Activated CD4-positive, alpha-beta memory T cell treated with anti-CD3 and anti-CD28 coated beads for 36 hours (primary cell): ENCODE results near the gene CCDC159. TPM values are rescaled to one million over a fixed set of nuclear protein-coding genes. Genes with fewer than 3 reads are reported as not detected.
"Not testable (repeated sequence)": the region's sequence is repeated elsewhere in the genome, so short reads cannot be mapped to it uniquely, and the experiment has no call there.

Experiments
- CTCF ChIA-PET: fragments of 350-600 bp; sonication (Branson Sonifier 250); formaldehyde crosslinking; loops from one replicate; lab custom pipeline; 2021; ENCODE audit warnings: antibody characterized with exemption, inconsistent platforms; lab: Charles Lee
- POLR2A ChIA-PET: fragments of 350-600 bp; sonication (Branson Sonifier 250); formaldehyde crosslinking; loops from one replicate; lab custom pipeline; 2021; ENCODE audit warnings: antibody characterized with exemption; lab: Charles Lee
- DNase-seq: peaks from one replicate; pipeline ENCODE4 v3.0.0-alpha.2; 2020
- H3K27ac Mint-ChIP-seq: one replicate; pipeline ENCODE4 v1.8.0; 2021; ENCODE audit warnings: mixed read lengths
- H3K27me3 Mint-ChIP-seq: one replicate; pipeline ENCODE4 v1.8.0; 2021; ENCODE audit warnings: mixed read lengths
- H3K36me3 Mint-ChIP-seq: one replicate; pipeline ENCODE4 v1.8.0; 2021; ENCODE audit warnings: mixed read lengths
- H3K4me1 Mint-ChIP-seq: one replicate; pipeline ENCODE4 v1.8.0; 2021; ENCODE audit warnings: low read depth, mixed read lengths
- H3K4me3 Mint-ChIP-seq: one replicate; pipeline ENCODE4 v1.8.0; 2021; ENCODE audit warnings: mild to moderate bottlenecking, mixed read lengths
- H3K9me3 Mint-ChIP-seq: one replicate; pipeline ENCODE4 v1.8.0; 2021; ENCODE audit warnings: mixed read lengths
- intact Hi-C: fragments of 100-400 bp; cut with micrococcal nuclease; formaldehyde crosslinking; loops from one replicate; pipeline ENCODE4 v1.15.1; 2023
- total RNA-seq, 2 experiments: library from RNA; stranded (reverse); gene quantifications; one replicate each; pipeline ENCODE4 v1.2.3, GENCODE V29; 2021

The CCDC159 gene, protein sequence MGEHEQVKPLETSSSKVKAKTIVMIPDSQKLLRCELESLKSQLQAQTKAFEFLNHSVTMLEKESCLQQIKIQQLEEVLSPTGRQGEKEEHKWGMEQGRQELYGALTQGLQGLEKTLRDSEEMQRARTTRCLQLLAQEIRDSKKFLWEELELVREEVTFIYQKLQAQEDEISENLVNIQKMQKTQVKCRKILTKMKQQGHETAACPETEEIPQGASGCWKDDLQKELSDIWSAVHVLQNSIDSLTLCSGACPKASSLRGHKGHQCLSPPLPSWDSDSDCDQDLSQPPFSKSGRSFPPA
- total RNA-seq, result 10 to 100 TPM; 16.0 to 18.0 TPM

DNA sequence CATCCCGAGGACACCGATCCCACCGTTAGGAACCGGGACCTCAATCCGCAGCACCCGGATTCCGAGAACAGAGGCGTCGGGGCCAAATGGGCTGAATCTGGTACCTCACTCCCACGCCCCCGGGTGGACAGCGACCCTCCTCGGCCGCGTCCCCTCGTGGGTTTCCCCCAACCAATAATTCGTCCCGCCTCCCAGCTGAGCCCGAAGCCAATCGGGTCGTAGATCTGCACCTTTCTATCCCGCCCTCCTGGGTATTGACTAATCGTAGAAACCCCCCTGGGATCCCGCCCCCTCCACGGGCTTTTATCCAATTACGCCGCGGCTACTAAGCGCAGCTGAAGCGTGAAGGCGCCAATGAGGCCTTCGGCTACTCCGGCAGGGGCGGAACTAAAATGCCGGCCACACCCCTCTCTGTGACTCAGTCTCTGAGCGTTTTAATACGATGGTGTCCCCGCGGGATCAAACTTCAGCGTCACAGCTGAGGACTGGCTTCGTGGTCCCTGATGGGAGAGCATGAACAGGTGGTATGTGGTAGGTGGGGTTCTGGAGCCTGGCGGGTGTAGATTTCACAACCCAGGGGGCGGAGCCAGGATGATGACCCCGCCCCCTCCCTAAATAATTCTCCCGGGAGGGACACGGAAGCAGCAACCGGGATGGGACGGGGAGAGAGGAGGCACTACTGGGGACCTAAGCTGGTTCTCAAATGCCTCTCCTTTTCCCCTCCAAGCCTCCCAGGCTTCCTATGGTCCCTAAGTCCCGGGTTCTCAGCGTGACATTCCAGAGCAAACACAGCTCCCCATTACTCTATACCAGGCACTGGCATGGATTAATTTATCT lies at the start of gene CCDC159, which contains the start of gene TMEM205:
Gene CCDC159 (plus strand): TSS at position 416 of the 837 bp plus-strand sequence. CDS start 88 bp downstream, at position 504.
Gene TMEM205 (minus strand): TSS at position 165 of the 837 bp plus-strand sequence. CDS start 649 bp downstream, outside the sequence.
- peak within 1 kb of the TSS; percentile 85 for H3K27ac Mint-ChIP-seq
- peaks cover 25% of the 10 kb centered on the region for H3K4me1 Mint-ChIP-seq
- peaks cover 10% of the 10 kb centered on the region for H3K36me3 Mint-ChIP-seq
- peak; percentile 100 for DNase-seq
- no peaks in the 10 kb centered on the region for H3K27me3 Mint-ChIP-seq
- CTCF ChIA-PET, result interaction anchor here (0.9 to 2.4 kb wide), 7 partner anchors 22 to 136 kb away, joined by 3 to 15 read pairs (median 7); partner anchors contain the start of gene SWSAP1
- intact Hi-C loops, result loop anchor here (1.0 kb wide), 2 partner anchors 9 to 28 kb away; partner anchors contain the start of genes PLPPR2 and SWSAP1
- H3K9me3 Mint-ChIP-seq, result peaks cover 14% of the 10 kb centered on the region
- POLR2A ChIA-PET, result interaction anchor here (0.5 to 1.9 kb wide), 6 partner anchors 22 to 257 kb away, joined by 3 to 10 read pairs (median 3); partner anchors contain the start of genes LDLR and SWSAP1
- peak within 1 kb of the TSS; percentile 80 for H3K4me3 Mint-ChIP-seq

DNA sequence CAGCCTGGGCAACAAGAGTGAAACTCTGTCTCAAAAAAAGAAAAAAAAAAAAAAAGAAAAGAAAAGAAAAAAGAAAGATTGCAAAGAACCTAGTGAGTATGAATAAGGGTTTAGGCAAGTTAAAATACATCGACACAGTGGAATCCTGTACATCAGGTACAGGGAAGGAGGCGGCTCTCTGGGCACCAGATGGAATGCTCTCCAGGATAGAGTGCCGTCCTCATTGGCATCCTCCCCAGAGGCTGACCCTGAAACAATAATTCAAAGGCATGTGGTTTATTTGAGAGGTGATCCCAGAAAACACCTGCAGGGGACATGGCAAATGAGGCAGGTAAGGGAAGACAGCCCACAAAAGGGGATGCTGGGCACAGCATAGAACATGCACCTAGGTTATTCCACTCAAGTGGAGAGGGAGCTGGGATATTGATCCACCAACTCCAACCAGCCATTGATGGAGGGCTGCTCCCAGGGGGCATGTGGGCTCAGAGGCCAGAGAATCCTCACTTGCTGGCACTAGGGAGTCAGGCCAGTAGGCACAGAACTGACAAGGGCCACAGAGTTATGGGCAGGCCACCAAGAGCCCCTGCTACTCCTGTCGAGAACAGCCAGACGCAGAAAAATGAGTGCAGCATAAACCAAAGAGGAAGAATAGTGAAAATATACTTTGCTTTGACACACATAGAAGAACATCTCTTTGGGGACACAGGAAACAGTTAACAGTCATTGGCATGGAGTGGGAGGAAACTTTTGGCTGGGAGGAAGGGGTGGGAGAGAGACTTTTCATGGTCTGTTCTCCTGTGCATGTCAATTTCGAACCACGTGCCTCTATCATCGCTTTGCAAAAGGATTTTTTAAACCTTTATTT lies 46.1 kb upstream of the CCDC159 start:
- Mint-ChIP-seq H3K9me3 (no peaks in the 10 kb centered on the region), H3K4me1 (no peaks in the 10 kb centered on the region), H3K27ac (no peak overlapping the region), H3K4me3 (no peak overlapping the region), H3K36me3 (no peaks in the 10 kb centered on the region), H3K27me3 (peaks cover 5% of the 10 kb centered on the region)
- DNase-seq, result no peak
- intact Hi-C loops, result no loop called here
- CTCF ChIA-PET, result no interaction called here
- POLR2A ChIA-PET, result no interaction called here

DNA sequence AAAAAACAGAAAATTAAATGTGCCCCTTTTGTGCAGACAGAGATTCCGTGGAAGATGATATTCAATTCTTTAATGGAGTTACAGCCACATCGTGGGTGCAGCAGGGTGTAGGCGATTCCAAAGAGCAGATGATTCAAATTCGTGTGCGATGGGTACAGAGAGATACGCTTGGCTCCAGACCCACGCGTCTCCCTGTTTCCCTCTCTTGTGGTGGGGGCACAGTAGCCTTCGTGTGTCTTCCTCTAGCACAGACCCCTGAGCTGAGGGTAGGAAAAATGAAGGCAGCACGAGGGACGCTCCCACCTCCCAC lies 45.6 kb upstream of the CCDC159 start:
- POLR2A ChIA-PET, result no interaction called here
- Mint-ChIP-seq H3K9me3 (no peaks in the 10 kb centered on the region), H3K27me3 (peaks cover 5% of the 10 kb centered on the region), H3K36me3 (no peaks in the 10 kb centered on the region), H3K27ac (no peak overlapping the region), H3K4me1 (no peaks in the 10 kb centered on the region), H3K4me3 (no peak overlapping the region)
- no peak for DNase-seq
- intact Hi-C loops, result no loop called here
- CTCF ChIA-PET, result no interaction called here

DNA sequence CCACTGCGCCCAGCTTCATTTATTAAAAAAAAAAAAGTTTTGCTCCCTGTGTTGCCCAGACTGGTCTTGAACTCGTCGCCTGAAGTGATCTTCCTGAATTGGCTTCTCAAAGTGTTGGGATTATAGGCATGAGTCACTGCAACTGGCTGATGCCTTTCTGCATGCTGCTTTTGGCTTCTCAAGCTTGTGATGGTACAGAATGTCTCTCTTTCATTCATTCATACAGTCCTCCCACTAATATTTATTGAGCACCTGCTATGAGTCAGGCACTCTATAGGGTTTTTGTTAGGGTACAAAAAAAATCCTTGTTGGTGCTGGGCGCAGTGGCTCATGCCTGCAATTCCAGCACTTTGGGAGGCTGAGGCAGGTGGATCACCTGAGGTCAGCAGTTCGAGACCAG lies 41.4 kb upstream of the CCDC159 start:
- no peaks in the 10 kb centered on the region for H3K36me3 Mint-ChIP-seq
- H3K4me1 Mint-ChIP-seq, result no peaks in the 10 kb centered on the region
- DNase-seq, result no peak
- ChIA-PET POLR2A (no interaction called here), CTCF (interaction anchor here (0.6 kb wide), 1 partner anchor 147 kb away, joined by 3 read pairs; no protein-coding TSS in a partner anchor)
- H3K27me3 Mint-ChIP-seq, result peaks cover 6% of the 10 kb centered on the region
- intact Hi-C loops, result no loop called here
- H3K9me3 Mint-ChIP-seq, result no peaks in the 10 kb centered on the region
- H3K27ac Mint-ChIP-seq, result no peak overlapping the region
- no peak overlapping the region for H3K4me3 Mint-ChIP-seq

DNA sequence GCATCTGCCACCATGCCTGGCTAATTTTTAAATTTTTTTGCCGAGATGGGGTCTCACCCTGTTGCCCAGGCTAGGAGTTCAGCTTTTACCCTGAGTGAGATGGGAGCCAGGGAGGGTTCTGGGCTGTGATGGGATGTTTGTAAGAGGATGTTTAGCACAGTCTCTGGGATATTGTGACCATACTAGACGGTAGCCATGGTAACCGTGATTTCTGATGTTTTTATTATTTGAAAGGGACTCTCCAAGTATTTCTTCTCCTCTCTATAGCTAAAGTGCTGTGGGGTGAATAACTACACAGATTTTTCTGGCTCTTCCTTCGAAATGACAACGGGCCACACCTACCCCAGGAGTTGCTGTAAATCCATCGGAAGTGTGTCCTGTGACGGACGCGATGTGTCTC lies 40.0 kb upstream of the CCDC159 start:
- H3K4me3 Mint-ChIP-seq, result no peak overlapping the region
- peaks cover 7% of the 10 kb centered on the region for H3K27me3 Mint-ChIP-seq
- no peaks in the 10 kb centered on the region for H3K4me1 Mint-ChIP-seq
- CTCF ChIA-PET, result no interaction called here
- no peak for DNase-seq
- no peak overlapping the region for H3K27ac Mint-ChIP-seq
- H3K9me3 Mint-ChIP-seq, result no peaks in the 10 kb centered on the region
- POLR2A ChIA-PET, result no interaction called here
- intact Hi-C loops, result no loop called here
- no peaks in the 10 kb centered on the region for H3K36me3 Mint-ChIP-seq

DNA sequence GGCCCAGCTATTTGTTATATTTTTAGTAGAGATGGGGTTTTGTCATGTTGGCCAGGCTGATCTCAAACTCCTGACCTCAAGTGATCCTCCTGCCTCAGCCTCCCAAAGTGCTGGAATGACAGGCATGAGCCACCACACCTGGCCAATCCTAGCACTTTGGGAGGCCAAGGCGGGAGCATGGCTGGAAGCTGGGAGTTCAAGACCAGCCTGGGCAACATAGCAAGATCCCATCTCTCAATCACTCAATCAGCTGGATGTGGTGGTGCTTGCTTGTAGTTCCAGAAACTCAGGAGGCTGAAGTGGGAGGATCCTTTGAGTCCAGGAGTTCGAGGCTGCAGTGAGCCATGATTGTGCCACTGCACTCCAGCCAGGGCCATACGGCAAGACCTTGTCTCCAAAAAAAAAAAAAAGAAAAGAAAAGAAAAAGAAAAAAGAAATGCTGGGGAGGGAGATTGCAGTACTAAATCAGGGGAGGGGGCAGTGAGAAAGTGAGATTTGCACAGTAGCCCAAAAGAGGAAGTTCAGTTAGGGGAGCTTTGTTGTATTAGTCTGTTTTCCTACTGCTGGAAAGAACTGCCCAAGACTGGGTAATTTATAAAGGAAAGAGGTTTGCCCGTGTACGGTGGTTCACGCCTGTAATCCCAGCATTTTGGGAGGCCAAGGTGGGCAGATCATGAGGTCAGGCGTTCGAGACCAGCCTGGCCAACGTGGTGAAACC lies 25.9 kb upstream of the CCDC159 start:
- intact Hi-C loops, DNase-seq, CTCF ChIA-PET, POLR2A ChIA-PET, H3K9me3 Mint-ChIP-seq, H3K36me3 Mint-ChIP-seq, H3K27me3 Mint-ChIP-seq, H3K27ac Mint-ChIP-seq, H3K4me3 Mint-ChIP-seq: not testable (repeated sequence)
- H3K4me1 Mint-ChIP-seq, result peaks cover 13% of the 10 kb centered on the region

DNA sequence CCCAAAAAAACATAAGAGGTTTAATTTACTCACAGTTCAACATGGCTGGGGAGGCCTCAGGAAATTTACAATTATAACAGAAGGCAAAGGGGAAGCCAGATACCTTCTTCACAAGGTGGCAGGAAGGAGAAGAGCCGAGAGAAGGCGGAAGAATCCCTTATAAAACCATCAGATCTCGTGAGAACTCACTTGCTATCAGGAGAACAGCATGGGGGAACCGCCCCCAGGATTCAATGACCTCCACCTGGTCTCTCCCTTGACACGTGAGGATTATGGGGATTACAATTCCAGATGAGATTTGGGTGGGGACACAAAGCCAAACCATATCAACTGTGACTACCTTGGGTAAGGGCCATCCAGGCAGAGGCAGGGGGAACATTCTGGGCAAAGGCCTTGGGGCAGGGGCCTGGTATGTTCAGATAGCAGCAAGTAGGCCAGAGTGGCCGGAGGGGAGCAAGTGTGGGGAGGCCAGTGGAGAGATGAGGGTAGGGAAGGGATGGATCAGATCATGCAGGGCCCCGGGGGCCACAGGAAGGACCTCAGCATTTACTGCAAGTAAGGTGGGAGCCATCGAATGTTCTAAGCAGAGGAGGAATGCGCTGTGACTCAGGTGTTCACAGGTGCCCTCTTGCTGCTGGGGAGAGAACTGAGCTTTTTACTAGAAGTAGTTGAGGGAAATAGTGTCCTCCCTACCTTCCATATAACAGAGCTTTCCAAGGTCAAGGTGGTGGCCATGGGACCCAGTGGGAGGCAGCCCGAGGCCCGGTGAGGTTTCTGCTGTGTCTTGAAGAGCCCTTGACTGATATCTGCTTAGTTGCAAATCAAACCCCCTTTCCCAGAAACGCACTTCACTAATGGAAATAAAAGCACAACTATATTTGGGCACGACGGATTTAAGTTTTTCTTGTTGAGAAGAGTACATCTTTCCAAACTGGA lies 24.9 kb upstream of the CCDC159 start:
- no peak overlapping the region for H3K4me3 Mint-ChIP-seq

DNA sequence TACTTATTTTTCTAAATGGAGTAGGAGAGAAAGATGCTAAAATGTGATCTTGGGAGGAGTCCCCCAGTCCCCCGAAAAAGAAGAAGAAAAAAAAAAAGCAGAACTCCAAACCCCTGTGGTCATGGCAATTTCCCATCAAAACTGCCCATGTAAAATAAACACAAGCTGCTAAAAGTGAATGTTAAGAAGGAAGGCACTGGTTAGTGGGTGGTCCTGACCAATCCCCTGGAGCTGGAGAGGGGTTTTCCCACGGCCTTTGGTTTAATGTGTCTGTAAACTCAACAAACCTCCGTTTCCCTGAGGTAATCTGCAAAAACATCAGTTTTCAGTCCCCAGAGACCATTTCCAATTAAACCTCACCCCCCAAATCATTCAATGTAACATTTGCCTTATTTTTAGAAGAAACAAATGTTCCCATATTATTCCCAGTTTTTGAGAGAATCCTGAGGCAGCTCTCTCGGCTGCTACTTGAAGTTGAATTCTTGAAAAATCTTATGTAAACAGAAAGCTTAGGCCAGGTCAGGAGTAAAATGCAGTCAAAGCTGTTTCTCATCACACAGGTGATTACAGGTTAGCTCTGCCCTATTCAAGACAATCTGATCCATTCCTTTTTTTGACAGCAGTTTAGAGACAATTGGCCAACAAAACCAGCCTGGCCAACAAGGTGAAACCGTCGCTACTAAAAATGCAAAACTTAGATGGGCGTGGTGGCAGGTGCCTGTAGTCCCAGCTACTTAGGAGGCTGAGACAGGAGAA lies 23.9 kb upstream of the CCDC159 start:
- ChIA-PET POLR2A (interaction anchor here (1.4 kb wide), 1 partner anchor 17 kb away, joined by 4 read pairs; no protein-coding TSS in a partner anchor), CTCF (interaction anchor here (1.0 to 1.7 kb wide), 2 partner anchors 59 to 160 kb away, joined by 3 to 5 read pairs; no protein-coding TSS in a partner anchor)
- Mint-ChIP-seq H3K27ac (no peak overlapping the region), H3K27me3 (no peaks in the 10 kb centered on the region), H3K4me3 (no peak overlapping the region), H3K9me3 (no peaks in the 10 kb centered on the region), H3K36me3 (peaks cover 2% of the 10 kb centered on the region), H3K4me1 (peaks cover 13% of the 10 kb centered on the region)
- DNase-seq, result no peak
- intact Hi-C loops, result no loop called here

More for the DNA sequence above, 24.9 kb upstream of the CCDC159 start:
- Mint-ChIP-seq H3K9me3 (no peaks in the 10 kb centered on the region), H3K36me3 (peaks cover 2% of the 10 kb centered on the region), H3K27ac (no peak overlapping the region), H3K27me3 (no peaks in the 10 kb centered on the region), H3K4me1 (peaks cover 13% of the 10 kb centered on the region)
- ChIA-PET CTCF (interaction anchor here (1.7 kb wide), 1 partner anchor 60 kb away, joined by 5 read pairs; no protein-coding TSS in a partner anchor), POLR2A (interaction anchor here (0.6 to 1.4 kb wide), 2 partner anchors 11 to 16 kb away, joined by 4 read pairs; no protein-coding TSS in a partner anchor)
- intact Hi-C loops, result no loop called here
- DNase-seq, result no peak

DNA sequence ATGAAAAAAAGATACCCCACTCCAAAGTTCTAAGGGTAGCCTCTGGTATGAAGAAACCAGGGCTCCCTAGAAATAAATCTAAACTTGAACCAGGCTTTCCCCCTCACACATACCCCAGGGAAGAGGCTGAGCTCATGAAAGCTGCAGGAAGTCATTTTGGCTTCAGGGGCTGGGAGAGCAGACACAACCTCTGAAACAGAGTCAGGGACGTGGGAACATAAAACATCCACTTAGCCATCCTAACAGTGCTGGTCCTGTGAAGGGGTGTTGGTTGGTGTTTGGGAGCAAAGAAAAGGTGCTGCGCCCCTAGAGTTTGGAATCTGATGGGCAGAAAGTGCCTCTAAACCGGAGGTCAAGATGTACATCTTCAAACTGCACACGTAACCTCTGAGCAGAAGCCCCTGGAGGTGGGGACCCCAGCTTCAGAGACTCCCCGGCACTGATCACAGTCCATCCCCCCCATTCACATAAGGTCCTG lies 22.7 kb upstream of the CCDC159 start:
- Mint-ChIP-seq H3K9me3 (no peaks in the 10 kb centered on the region), H3K27ac (peak overlapping the region; percentile 86), H3K4me1 (peaks cover 13% of the 10 kb centered on the region), H3K36me3 (peaks cover 2% of the 10 kb centered on the region), H3K27me3 (no peaks in the 10 kb centered on the region), H3K4me3 (peak overlapping the region; percentile 54)
- POLR2A ChIA-PET, result interaction anchor here (1.0 kb wide), 1 partner anchor 23 kb away, joined by 3 read pairs; the partner anchor contains the start of genes CCDC159 and TMEM205
- intact Hi-C loops, result no loop called here
- CTCF ChIA-PET, result interaction anchor here (1.2 to 1.7 kb wide), 2 partner anchors 58 to 80 kb away, joined by 3 to 5 read pairs; no protein-coding TSS in a partner anchor
- no peak for DNase-seq
